ENCODE results near the gene TTC36.

DNA sequence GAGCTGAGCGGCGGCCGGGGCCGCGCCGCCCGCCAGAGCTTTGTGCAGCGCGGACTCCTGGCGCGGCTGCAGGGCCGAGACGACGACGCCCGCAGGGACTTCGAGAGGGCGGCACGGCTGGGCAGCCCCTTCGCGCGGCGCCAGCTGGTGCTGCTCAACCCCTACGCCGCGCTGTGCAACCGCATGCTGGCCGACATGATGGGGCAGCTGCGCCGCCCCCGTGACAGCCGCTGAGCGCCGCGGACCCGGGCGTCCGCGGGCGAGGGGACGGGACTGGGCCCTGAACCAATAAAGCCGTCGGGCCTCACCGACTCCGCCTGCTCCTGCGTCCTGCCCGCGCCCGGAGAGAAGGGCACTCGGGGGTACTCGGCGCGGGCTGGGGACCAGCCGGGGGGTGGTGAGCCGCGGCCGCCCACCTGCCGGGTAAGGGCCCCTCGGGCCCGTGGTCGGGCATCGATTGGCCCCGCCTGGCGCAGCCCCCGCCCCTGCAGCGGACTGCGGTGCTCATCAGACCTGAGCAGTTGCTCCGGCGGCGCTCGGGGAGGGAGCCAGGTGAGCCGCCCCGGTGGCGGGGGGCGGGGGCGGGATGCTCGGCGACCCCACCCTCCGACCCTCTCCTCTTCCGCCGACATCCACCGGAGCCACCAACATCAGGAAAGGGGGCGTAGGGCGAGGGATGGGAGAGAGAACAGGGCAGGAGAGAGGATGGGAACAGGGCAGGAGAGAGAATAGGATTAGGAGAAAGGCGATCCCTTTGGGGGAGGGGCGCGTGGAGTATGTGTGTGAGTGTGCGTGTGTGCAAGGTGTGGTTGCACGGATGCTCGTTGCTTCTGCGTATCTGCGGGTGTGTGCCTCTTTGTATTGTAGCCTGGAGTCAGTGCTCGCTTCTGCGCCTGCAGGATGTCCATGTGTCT lies 3.7 kb downstream of the TTC36 start, which contains the start of gene TMEM25:
- TF ChIP-seq, protein P1, sequence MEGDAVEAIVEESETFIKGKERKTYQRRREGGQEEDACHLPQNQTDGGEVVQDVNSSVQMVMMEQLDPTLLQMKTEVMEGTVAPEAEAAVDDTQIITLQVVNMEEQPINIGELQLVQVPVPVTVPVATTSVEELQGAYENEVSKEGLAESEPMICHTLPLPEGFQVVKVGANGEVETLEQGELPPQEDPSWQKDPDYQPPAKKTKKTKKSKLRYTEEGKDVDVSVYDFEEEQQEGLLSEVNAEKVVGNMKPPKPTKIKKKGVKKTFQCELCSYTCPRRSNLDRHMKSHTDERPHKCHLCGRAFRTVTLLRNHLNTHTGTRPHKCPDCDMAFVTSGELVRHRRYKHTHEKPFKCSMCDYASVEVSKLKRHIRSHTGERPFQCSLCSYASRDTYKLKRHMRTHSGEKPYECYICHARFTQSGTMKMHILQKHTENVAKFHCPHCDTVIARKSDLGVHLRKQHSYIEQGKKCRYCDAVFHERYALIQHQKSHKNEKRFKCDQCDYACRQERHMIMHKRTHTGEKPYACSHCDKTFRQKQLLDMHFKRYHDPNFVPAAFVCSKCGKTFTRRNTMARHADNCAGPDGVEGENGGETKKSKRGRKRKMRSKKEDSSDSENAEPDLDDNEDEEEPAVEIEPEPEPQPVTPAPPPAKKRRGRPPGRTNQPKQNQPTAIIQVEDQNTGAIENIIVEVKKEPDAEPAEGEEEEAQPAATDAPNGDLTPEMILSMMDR (IDR thresholded peaks at IDR 0.05), result no peak
- TF ChIP-seq EZH2 (IDR thresholded peaks at IDR 0.05; ENCODE audit: borderline replicate concordance, insufficient read depth, low read depth, low read length, poor library complexity, severe bottlenecking), result no peak
